ENCODE results near the gene CBY2.

DNA sequence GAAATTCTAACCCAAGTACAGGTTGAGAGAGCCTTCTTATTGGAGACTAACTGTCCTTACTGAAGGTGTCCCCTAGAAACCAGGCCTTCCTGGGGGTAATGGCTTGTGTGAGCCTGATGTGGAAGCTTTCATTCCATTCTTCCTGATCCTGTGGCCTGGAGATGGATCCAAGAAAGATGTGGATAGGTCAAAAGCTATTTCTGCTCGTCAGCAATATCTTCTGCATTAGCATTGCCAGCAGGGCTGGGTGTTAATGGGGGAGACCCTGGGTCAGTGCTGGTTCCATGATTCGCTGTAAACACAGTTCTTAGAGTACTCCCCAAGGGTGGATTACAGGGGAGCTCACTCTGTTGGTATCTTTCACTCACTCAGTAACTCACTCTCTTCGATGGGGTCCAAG lies 42.9 kb downstream of the CBY2 start:
- TF ChIP-seq, protein P1, sequence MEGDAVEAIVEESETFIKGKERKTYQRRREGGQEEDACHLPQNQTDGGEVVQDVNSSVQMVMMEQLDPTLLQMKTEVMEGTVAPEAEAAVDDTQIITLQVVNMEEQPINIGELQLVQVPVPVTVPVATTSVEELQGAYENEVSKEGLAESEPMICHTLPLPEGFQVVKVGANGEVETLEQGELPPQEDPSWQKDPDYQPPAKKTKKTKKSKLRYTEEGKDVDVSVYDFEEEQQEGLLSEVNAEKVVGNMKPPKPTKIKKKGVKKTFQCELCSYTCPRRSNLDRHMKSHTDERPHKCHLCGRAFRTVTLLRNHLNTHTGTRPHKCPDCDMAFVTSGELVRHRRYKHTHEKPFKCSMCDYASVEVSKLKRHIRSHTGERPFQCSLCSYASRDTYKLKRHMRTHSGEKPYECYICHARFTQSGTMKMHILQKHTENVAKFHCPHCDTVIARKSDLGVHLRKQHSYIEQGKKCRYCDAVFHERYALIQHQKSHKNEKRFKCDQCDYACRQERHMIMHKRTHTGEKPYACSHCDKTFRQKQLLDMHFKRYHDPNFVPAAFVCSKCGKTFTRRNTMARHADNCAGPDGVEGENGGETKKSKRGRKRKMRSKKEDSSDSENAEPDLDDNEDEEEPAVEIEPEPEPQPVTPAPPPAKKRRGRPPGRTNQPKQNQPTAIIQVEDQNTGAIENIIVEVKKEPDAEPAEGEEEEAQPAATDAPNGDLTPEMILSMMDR (IDR thresholded peaks at IDR 0.05), result no peak
- TF ChIP-seq POLR2A (IDR thresholded peaks at IDR 0.05), result no peak
